Hematopoietic multipotent progenitor cell treated with erythropoietin and hydrocortisone succinate and interleukin-3 and kit ligand, for 4 days (in vitro differentiated cells): ENCODE data around the gene ELOVL6.
"Not testable (repeated sequence)": the region's sequence is repeated elsewhere in the genome, so short reads cannot be mapped to it uniquely, and the experiment has no call there.

Source experiments
- DNase-seq: peaks from one replicate; pipeline ENCODE4 v3.0.0-alpha.2; 2015

Gene ELOVL6

DNA sequence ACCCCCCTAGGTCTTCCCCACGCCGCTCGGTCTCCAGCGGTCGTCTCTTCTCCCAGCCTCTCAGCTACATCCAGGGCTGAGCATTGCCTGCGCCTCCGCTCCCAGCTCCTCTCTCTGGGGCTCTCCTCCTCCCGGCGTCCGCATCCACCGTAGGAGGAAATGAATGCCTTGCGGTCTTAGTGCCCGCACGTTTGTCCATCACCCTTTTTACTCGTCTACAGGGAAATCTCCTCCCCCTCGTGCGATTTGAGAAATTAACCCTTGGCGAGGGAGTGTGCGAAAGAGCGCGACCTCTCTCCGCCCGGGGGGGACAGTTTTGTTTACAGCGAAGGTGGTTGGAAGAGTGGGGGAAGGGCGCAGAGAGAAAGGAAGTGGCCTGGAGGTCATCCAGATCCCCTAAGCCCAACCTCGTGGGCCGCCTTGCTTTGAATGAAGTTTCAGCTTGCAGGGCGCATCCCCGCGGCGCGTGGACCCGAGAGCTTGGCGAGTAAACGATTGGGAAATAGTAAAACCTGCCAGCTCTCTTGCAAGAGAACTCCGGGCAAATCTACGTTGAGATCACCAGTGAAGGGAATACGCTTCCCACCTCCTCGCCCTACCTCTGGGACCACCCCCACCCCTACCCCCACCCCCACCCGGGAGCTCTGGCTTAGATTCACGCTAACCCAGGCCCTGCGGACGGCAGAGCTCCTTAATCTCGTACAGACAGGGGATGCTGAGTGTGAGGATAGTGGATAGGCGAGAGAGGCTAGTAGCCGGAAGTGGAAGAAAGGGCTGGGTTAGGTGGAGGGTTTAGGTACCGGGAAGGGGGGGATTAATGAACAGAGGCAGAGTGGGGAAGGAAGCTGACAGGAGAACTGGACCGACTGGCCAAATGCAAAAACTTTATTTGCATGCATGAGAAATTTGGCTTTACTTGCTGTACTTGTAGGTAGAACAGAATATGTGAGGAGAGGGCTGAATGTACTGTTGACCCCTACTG, at the start of gene ELOVL6:
ELOVL6 (minus strand) TSS at position 181 of the 982 bp plus-strand sequence. CDS start 280 bp downstream, outside the sequence.
- DNase-seq, result peak; percentile 97

- no peak for DNase-seq
These were observed 49.7 kb upstream of the ELOVL6 start for GRCh38 chr4:110248100-110248499.

DNA sequence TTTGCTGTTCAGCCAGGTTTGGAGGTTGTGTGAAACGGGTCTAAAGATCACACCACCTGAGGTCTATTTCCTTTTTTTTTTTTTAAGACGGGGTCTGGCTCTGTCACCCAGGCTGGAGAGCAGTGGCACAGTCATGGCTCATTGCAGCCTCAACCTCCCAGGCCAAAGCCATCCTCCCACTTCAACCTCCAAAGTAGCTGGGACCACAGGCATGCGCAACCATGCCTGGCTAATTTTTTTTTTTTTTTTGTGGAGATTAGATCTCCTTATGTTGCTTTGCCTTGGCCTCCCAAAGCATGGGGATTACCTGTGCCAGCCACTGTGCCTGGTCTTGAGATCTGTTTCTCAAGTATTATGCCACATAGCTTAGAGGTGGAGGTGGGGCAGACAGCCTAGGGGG, 49.2 kb upstream of the ELOVL6 start:
- no peak for DNase-seq

DNA sequence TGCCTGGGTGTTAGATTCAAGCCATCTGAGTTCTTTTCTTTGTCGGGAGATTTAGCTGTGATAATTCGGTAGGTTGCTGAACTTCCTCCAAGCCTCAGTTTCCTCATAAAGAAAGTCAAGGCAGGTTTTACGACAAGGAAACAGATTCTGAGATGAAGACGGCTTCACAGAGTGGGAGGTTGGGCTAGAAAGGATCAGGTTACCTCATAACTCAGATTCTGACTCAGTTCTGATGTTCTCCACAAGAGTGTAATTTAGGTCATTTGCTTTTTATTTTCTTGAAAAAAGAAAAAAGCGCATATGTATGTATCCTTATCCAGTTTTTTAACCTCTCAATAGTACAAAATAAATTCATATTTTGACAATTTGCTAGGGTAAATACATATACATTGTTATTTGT, 47.2 kb upstream of the ELOVL6 start:
- DNase-seq, result no peak

DNA sequence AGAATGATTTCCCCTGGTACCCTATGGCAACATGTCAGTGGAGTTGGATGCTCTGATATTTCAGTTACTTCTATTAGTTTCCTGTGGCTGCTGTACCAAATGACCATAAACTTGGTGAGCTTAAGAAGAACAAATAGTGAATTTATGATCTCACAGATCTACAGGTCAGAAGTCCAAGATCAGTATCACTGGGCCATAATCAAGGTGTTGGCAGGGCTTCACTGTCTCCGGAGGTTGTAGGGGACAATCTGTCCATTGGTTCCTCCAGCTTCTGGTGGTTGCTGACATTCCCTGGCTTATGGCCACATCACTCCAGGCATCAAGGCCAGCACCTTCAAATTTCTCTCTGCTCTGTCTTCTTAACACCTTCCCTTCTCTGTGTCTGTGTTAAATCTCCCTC, 37.9 kb upstream of the ELOVL6 start:
- no peak for DNase-seq

DNA sequence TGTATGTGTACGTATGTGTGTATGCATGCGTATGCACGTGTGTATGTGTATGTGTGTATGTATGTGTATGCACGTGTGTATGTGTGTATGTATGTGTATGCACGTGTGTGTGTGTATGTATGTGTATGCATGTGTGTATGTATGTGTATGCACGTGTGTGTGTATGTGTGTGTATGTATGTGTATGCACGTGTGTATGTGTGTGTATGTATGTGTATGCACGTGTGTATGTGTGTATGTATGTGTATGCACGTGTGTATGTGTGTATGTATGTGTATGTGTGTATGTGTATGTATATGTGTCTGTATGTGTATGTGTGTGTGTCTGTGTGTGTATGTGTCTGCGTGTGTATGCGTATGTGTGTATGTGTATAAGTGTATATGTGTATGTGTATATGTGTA, 35.2 kb upstream of the ELOVL6 start:
- DNase-seq, result not testable (repeated sequence)

- peak; percentile 58 for DNase-seq
These were observed 33.5 kb upstream of the ELOVL6 start for GRCh38 chr4:110231869-110232268.

- no peak for DNase-seq
These were observed 30.9 kb upstream of the ELOVL6 start for GRCh38 chr4:110229266-110229665.

- DNase-seq, result peak; percentile 75
These were observed 26.4 kb upstream of the ELOVL6 start for GRCh38 chr4:110224812-110225211.

DNA sequence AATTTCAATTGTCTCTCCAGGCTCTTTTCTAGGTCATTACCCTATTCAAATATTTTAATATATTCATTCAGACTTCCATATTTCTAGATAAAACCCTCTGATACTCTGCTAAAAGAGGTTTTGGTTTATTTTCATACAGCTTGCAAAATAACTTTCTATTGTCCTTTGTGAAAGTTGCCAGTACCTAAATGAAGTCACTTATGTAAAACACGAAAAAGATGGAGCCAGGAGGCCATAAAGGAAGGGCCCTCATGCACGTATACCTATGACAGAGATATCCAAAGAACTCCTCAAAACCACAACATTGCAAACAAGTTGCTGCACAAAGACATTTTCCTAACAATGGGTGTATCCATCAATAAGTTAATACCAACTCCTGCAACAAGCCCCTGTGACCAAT, 25.7 kb upstream of the ELOVL6 start:
- no peak for DNase-seq

- not testable (repeated sequence) for DNase-seq
These were observed 20.5 kb upstream of the ELOVL6 start for GRCh38 chr4:110218935-110219334.

DNA sequence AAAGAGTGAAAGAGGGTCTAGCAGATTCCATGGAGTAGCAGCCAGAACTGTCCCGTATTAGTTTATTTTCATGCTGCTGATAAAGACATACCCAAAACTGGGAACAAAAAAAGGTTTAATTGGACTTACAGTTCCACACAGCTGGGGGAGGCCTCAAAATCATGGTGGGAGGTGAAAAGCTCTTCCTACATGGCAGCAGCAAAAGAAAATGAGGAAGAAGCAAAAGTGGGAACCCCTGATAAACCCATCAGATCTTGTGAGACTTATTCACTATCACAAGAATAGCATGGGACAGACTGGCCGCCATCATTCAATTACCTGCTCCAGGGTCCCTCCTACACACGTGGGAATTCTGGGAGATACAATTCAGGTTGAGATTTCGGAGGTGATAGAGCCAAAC, 18.8 kb upstream of the ELOVL6 start:
- not testable (repeated sequence) for DNase-seq

DNA sequence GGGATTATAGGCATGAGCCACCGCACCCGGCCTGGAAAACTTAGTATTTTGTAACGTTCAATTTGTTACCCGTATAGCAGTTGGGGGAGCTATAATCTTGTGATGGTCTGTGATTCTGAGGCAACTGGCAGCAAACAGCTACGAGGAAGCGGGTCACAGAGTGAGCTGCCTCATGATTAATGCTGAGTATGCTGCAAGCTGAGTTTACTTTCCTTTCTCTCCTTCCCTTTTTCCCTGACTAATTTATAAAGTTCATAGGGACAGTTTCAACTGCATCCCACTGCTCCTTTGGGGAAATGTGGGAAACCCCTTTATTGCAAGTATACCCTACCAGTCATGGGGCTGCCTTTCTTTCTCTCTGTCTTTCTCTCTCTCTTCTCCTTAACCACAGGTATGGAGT, 17.7 kb upstream of the ELOVL6 start:
- DNase-seq, result no peak

- DNase-seq, result no peak
These were observed 13.3 kb upstream of the ELOVL6 start for GRCh38 chr4:110211770-110212061.

- DNase-seq, result peak; percentile 85
These were observed 12.8 kb upstream of the ELOVL6 start for GRCh38 chr4:110211007-110211769.

DNA sequence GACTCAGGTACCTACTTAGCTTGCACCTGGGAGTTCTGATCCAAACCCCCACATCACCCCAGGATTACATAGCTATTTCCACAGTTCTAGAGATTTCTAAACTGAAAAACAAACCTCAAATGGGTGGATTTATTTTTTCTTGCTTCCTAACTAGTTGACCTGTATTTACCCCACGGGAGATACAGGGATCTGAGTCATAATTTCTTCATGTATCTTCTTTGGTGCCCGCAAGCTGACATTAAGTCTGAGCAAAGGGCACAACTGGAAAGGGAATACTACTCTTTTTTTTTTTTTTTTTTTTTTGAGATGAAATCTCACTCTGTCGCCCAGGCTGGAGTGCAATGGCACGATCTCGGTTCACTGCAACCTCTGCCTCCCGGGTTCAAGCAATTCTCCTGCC, 10.0 kb upstream of the ELOVL6 start:
- DNase-seq, result no peak

GRCh38 chr4:110207233-110207632, 8.8 kb upstream of the ELOVL6 start:
- DNase-seq, result no peak

GRCh38 chr4:110202024-110202423, 3.6 kb upstream of the ELOVL6 start:
- DNase-seq, result no peak

GRCh38 chr4:110201502-110201901, 3.1 kb upstream of the ELOVL6 start:
- no peak for DNase-seq

GRCh38 chr4:110200689-110201088, 2.3 kb upstream of the ELOVL6 start:
- DNase-seq, result peak; percentile 33

DNA sequence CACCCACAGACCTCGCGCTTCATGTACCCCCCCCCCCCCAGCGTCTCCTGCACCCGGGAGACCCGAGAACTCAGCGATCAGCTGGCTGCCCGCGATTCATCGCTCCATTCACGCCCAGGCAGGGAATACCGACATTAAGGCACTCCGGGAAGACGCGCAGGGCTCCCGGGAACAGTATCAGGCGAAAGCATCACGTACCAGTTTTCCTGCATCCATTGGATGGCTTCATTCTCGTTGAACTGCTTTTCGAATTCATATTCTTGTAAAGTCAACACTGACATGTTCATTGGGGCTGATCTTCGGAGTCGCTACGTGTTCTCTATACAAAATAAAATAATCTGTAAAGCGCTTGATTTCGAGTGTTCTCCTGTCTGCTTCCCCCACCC, 373 bp downstream of the ELOVL6 start:
- no peak for DNase-seq

DNA sequence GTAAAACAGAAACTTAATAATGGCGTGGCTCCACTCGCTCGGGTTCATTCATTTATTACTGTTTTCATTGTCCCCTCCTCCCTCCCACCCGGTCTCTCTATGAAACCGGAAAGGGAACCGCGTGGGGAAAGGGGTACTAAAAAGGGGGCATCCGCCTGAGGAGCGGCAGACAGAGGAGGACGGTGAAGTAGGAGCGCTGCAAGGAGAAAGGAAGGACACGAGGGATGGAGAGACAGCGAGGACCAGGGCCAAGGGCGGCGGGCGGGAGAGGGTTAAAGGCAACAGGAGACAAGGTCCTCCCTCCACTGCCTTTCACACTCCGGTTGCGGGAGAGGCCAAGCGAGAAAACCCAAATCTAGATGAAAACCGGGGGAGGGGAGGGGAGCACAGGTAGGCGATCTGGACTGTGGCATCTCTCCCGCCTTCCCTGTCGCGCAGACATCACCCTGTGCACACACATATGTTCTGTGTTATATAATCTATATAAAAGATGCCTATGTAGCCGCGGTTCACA, 829 bp downstream of the ELOVL6 start:
- DNase-seq, result peak; percentile 88

DNA sequence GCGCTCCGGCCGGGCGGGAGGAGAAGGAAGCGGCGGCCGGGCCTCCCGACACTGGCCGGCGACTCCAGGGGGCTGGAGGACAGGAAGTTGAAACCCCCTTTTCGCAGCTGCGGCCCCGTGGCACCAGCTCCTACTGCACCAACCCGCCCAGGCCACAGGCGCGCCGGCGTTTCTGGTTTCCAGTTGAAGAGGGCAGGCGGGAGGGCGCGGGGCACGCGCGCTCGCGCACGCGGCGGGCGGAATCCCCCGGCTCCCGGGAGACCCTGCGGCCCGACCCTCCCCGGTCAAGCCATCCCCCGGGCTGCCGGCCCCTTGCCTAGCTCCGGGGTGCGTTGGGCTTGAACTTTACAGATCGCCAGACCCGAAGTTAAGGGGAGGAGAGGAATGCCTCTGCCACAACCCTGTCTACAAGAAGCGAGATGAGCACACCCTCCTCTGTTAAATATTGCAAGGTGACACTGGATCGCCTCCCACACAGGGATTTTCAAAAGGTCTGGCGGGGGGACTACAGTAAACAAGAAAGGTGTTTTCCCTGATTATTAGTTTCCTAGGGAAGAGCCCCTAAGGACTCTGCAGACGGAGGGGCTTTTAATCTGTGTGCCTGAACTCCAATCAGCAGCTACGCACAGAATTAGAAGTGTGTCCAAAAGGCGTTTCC, 1.4 kb downstream of the ELOVL6 start:
- DNase-seq, result peak; percentile 79
